Osteoblast (primary cell): ENCODE measurements around the gene C16orf74. TPM values are rescaled to one million over a fixed set of nuclear protein-coding genes. Genes with fewer than 3 reads are reported as not detected.

Experiments used
- DNase-seq: peaks from one replicate; pipeline ENCODE4 v3.0.0; 2011; ENCODE audit warnings: low spot score, mixed read lengths; ENCODE audit not compliant: insufficient read length; ENCODE audit errors: missing footprints
- H2AFZ ChIP-seq: 2 replicates; pipeline ENCODE4 v1.6.0; 2011; ENCODE audit warnings: mild to moderate bottlenecking, low read length
- H3K27ac ChIP-seq: 2 replicates; pipeline ENCODE4 v1.5.1; 2011; ENCODE audit warnings: mild to moderate bottlenecking, low read depth, low read length, moderate library complexity
- H3K27me3 ChIP-seq: 2 replicates; pipeline ENCODE4 v1.6.0; 2012; ENCODE audit warnings: mild to moderate bottlenecking, control low read depth, inconsistent platforms, low read length, moderate library complexity; ENCODE audit not compliant: insufficient read depth
- H3K36me3 ChIP-seq: 2 replicates; pipeline ENCODE4 v1.5.1; 2011; ENCODE audit warnings: mild to moderate bottlenecking, low read length, control low read depth, moderate library complexity; ENCODE audit not compliant: insufficient read depth
- H3K4me1 ChIP-seq: 2 replicates; pipeline ENCODE4 v1.5.1; 2011; ENCODE audit warnings: mild to moderate bottlenecking, low read length, control low read depth, moderate library complexity; ENCODE audit not compliant: insufficient read depth
- H3K4me2 ChIP-seq: 2 replicates; pipeline ENCODE4 v1.6.0; 2011; ENCODE audit warnings: mild to moderate bottlenecking, low read length; ENCODE audit not compliant: insufficient read depth
- H3K4me3 ChIP-seq: fragments of 200-600 bp; sonication (generic); 3 replicates; pipeline ENCODE4 v1.5.1; 2012; ENCODE audit warnings: mild to moderate bottlenecking, low read length, inconsistent platforms; ENCODE audit not compliant: insufficient read depth
- H3K79me2 ChIP-seq: 2 replicates; pipeline ENCODE4 v1.6.0; 2012; ENCODE audit warnings: mild to moderate bottlenecking, low read length, control low read depth, inconsistent platforms; ENCODE audit not compliant: insufficient read depth
- H3K9me3 ChIP-seq: 2 replicates; pipeline ENCODE4 v1.5.1; 2011; ENCODE audit warnings: low read depth, low read length, control low read depth
- H4K20me1 ChIP-seq: 2 replicates; pipeline ENCODE4 v1.6.0; 2012; ENCODE audit warnings: mild to moderate bottlenecking, low read length, control low read depth; ENCODE audit not compliant: insufficient read depth
- CTCF ChIP-seq: IDR thresholded peaks from 2 replicates; pipeline ENCODE4 v1.5.1; 2011; ENCODE audit warnings: mild to moderate bottlenecking, low read depth, low read length, moderate library complexity; ENCODE audit errors: extremely low read depth
- total RNA-seq: library from RNA; depleted of rRNA; stranded (reverse); fragments of >200 nt; gene quantifications from 2 replicates; pipeline ENCODE4 v1.2.3, GENCODE V29; 2012

C16orf74 gene
- total RNA-seq, 1 donor, result 0.72 TPM

GRCh38 chr16:85674828-85675227, 76.1 kb downstream of the C16orf74 start:
- Histone ChIP-seq H3K79me2 (peaks cover under 1% of the 10 kb centered on the region), H3K27ac (no peak overlapping the region), H4K20me1 (peaks cover 24% of the 10 kb centered on the region), H3K4me3 (no peak overlapping the region), H3K4me2 (no peak overlapping the region), H3K4me1 (peaks cover 15% of the 10 kb centered on the region), H2AFZ (no peak overlapping the region), H3K9me3 (no peaks in the 10 kb centered on the region), H3K36me3 (peaks cover 65% of the 10 kb centered on the region), H3K27me3 (no peaks in the 10 kb centered on the region)
- TF ChIP-seq CTCF, result no peak
- DNase-seq, result no peak

GRCh38 chr16:85674418-85674755, 76.5 kb downstream of the C16orf74 start:
- TF ChIP-seq CTCF, result no peak
- H2AFZ ChIP-seq, result no peak overlapping the region
- no peaks in the 10 kb centered on the region for H3K27me3 ChIP-seq
- H3K4me2 ChIP-seq, result peak overlapping the region; percentile 34
- H3K79me2 ChIP-seq, result peaks cover 3% of the 10 kb centered on the region
- H3K36me3 ChIP-seq, result peaks cover 69% of the 10 kb centered on the region
- no peak overlapping the region for H3K4me3 ChIP-seq
- peaks cover 28% of the 10 kb centered on the region for H4K20me1 ChIP-seq
- no peak overlapping the region for H3K27ac ChIP-seq
- peaks cover 15% of the 10 kb centered on the region for H3K4me1 ChIP-seq
- DNase-seq, result no peak
- H3K9me3 ChIP-seq, result no peaks in the 10 kb centered on the region

- DNase-seq, result peak; percentile 82
- H3K27ac ChIP-seq, result peak overlapping the region; percentile 41
- peaks cover 75% of the 10 kb centered on the region for H3K36me3 ChIP-seq
These were observed 77.1 kb downstream of the C16orf74 start for GRCh38 chr16:85673529-85674417.

More at GRCh38 chr16:85673529-85674417, 77.1 kb downstream of the C16orf74 start:
- Histone ChIP-seq H3K4me2 (peak overlapping the region; percentile 34), H3K79me2 (peaks cover 3% of the 10 kb centered on the region), H3K4me1 (peaks cover 15% of the 10 kb centered on the region), H3K27me3 (no peaks in the 10 kb centered on the region), H3K9me3 (no peaks in the 10 kb centered on the region), H3K4me3 (no peak overlapping the region), H2AFZ (no peak overlapping the region), H4K20me1 (peaks cover 29% of the 10 kb centered on the region)
- no peak for TF ChIP-seq CTCF
